NT2/D1 (cell line): ENCODE results near the gene OSBPL2.

Source experiments
- YY1 ChIP-seq: IDR thresholded peaks from 2 replicates; pipeline ENCODE4 v1.6.1; 2011; ENCODE audit not compliant: insufficient read length, insufficient read depth
- ZNF274 ChIP-seq: IDR thresholded peaks from 2 replicates; pipeline ENCODE4 v1.6.1; 2011; ENCODE audit warnings: mild to moderate bottlenecking, low read depth, low read length

- no peak for TF ChIP-seq YY1
- TF ChIP-seq ZNF274 = no peak
Observed at GRCh38 chr20:62266340-62266739, 28.0 kb downstream of the OSBPL2 start.
